Activated naive CD4-positive, alpha-beta T cell treated with anti-CD3 and anti-CD28 coated beads, Interleukin-2, amount 10 ng/mL, durations not matched to agents 7 days and 5 days (primary cell): ENCODE measurements around the gene CDK11B.
"Not testable (repeated sequence)": the region's sequence is repeated elsewhere in the genome, so short reads cannot be mapped to it uniquely, and the experiment has no call there.

Experiments used
- CTCF ChIA-PET: fragments of 350-600 bp; sonication (Branson Sonifier 250); formaldehyde crosslinking; loops from one replicate; lab custom pipeline; 2021; ENCODE audit warnings: antibody characterized with exemption; lab: Charles Lee
- DNase-seq: peaks from one replicate; pipeline ENCODE4 v3.0.0-alpha.2; 2020
- H3K27ac Mint-ChIP-seq: one replicate; pipeline ENCODE4 v1.8.0; 2021; ENCODE audit warnings: mild to moderate bottlenecking, moderate library complexity, mixed read lengths
- H3K27me3 Mint-ChIP-seq: one replicate; pipeline ENCODE4 v1.8.0; 2021; ENCODE audit warnings: mild to moderate bottlenecking, mixed read lengths
- H3K36me3 Mint-ChIP-seq: one replicate; pipeline ENCODE4 v1.8.0; 2021; ENCODE audit warnings: mixed read lengths
- H3K4me1 Mint-ChIP-seq: one replicate; pipeline ENCODE4 v1.8.0; 2021; ENCODE audit warnings: mixed read lengths
- H3K4me3 Mint-ChIP-seq: one replicate; pipeline ENCODE4 v1.8.0; 2021; ENCODE audit warnings: mild to moderate bottlenecking, moderate library complexity, mixed read lengths
- H3K9me3 Mint-ChIP-seq: one replicate; pipeline ENCODE4 v1.8.0; 2021; ENCODE audit warnings: mixed read lengths

Gene CDK11B

DNA sequence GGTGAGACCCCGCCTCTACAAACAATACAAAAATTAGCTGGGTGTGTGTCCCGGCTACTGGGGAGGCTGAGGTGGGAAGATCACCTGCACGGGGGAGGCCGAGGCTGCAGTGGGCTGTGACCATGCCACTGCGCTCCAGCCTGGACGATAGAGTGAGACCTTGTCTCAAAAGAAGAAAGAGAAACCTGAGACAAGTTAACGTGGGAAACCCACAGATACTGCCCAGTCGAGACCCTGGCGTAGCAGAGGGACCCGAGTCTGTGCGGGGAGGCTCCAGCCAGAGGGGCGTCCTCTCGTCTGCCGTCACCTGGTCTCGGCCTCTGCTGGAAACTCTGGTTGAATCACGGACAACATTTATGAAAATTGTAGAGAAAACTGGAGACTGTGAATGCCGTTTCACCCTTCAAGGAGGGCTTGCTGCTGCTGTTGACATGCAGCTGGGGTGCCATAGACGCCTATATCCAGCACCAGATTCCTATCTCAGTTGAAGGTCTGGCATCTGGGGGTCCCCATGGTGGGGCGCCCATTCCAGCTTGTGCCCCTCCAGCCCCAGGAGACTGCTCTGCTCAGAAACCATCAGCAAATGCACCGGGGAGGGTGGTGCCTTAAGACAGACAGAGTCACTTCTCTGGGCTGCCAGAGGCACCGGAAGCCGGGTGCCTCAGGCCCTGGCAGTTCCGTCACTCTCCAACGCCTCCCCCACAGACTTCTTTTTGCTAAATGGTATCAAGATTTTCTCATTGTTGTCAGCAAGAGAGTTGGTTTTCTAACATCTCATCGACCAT, 13.6 kb upstream of the CDK11B start:
- Mint-ChIP-seq H3K4me1 (peaks cover 4% of the 10 kb centered on the region), H3K4me3 (no peak overlapping the region), H3K36me3 (peaks cover 20% of the 10 kb centered on the region), H3K27me3 (no peaks in the 10 kb centered on the region), H3K9me3 (no peaks in the 10 kb centered on the region), H3K27ac (no peak overlapping the region)
- no peak for DNase-seq
- CTCF ChIA-PET, result no interaction called here

DNA sequence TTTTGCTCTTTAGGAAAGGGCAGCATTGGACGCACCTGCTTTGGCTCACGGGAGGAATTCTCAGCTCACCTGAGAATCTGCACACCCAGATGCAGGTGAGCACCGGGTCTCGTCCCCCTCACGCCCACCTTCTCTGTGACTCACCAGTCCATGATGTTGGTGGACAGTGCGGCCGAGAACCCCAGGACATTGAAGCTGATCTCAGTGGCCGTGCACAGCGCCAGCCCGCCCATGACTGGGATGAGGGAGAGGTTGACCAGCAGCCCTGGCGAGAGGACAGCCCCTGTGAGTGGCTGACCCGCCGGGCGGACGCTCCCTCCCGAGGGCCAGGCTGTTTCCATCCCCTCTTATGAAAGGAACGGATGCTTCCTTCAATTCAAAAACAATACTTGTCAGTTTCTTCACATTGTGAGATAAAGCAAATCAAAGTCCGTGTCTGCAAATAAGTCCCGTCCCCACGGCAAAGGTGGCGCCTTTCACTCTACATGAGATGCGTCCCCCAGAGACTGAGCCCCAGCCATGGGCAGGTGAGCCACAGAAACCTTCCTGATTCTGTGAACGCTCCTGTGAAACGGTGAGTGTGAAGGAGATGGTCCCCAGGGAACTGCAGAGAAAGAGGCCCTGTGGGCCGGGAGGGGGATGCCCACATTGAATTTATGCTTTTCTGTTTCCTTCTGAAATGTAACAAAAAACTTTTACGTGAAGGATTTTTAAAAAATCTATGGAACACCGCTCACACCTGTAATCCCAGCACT, 12.7 kb upstream of the CDK11B start:
- CTCF ChIA-PET, result no interaction called here
- Mint-ChIP-seq H3K4me3 (no peak overlapping the region), H3K27ac (no peak overlapping the region), H3K9me3 (no peaks in the 10 kb centered on the region), H3K36me3 (peaks cover 18% of the 10 kb centered on the region), H3K27me3 (no peaks in the 10 kb centered on the region), H3K4me1 (peaks cover 3% of the 10 kb centered on the region)
- DNase-seq, result no peak

DNA sequence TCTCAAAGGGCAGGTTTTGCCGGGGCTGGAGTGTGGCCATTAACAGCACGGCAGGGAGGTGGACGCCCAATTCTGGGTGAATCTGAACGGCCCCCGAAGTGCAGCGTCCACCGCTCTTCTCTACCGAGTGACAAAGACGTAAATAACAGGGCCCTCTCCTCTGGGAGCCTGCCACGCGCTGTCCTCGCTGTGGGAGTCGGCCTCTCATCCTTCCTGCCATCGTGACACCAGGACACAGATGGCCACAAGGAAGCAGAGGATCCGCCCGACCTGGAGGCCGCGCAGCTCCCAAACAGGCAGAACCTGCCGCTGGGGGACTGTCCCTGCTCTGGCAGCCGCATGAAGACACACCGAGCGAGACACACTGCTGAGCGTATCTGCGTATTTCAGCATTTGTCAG, 12.1 kb upstream of the CDK11B start:
- H3K27ac Mint-ChIP-seq, result peak overlapping the region; percentile 42
- H3K4me1 Mint-ChIP-seq, result peaks cover 3% of the 10 kb centered on the region
- CTCF ChIA-PET, result no interaction called here
- peaks cover 20% of the 10 kb centered on the region for H3K36me3 Mint-ChIP-seq
- H3K9me3 Mint-ChIP-seq, result no peaks in the 10 kb centered on the region
- no peaks in the 10 kb centered on the region for H3K27me3 Mint-ChIP-seq
- no peak for DNase-seq
- no peak overlapping the region for H3K4me3 Mint-ChIP-seq

GRCh38 chr1:1669468-1670440, 10.9 kb upstream of the CDK11B start:
- CTCF ChIA-PET, result no interaction called here
- Mint-ChIP-seq H3K27ac (no peak overlapping the region), H3K4me1 (peaks cover 3% of the 10 kb centered on the region), H3K36me3 (peaks cover 23% of the 10 kb centered on the region), H3K4me3 (no peak overlapping the region), H3K27me3 (no peaks in the 10 kb centered on the region), H3K9me3 (no peaks in the 10 kb centered on the region)
- no peak for DNase-seq

GRCh38 chr1:1666526-1666925, 7.7 kb upstream of the CDK11B start:
- DNase-seq, result no peak
- H3K4me3 Mint-ChIP-seq, result no peak overlapping the region
- peaks cover 19% of the 10 kb centered on the region for H3K36me3 Mint-ChIP-seq
- H3K27ac Mint-ChIP-seq, result no peak overlapping the region
- H3K4me1 Mint-ChIP-seq, result peaks cover 12% of the 10 kb centered on the region
- no peaks in the 10 kb centered on the region for H3K9me3 Mint-ChIP-seq
- CTCF ChIA-PET, result interaction anchor here (1.5 kb wide), 1 partner anchor 12 kb away, joined by 5 read pairs; no protein-coding TSS in a partner anchor
- no peaks in the 10 kb centered on the region for H3K27me3 Mint-ChIP-seq

GRCh38 chr1:1665815-1666251, 7.0 kb upstream of the CDK11B start:
- Mint-ChIP-seq H3K9me3 (no peaks in the 10 kb centered on the region), H3K4me1 (peaks cover 15% of the 10 kb centered on the region), H3K27ac (no peak overlapping the region), H3K4me3 (no peak overlapping the region), H3K27me3 (no peaks in the 10 kb centered on the region), H3K36me3 (peaks cover 13% of the 10 kb centered on the region)
- CTCF ChIA-PET, result interaction anchor here (1.5 kb wide), 1 partner anchor 12 kb away, joined by 5 read pairs; no protein-coding TSS in a partner anchor
- DNase-seq, result peak; percentile 46

DNA sequence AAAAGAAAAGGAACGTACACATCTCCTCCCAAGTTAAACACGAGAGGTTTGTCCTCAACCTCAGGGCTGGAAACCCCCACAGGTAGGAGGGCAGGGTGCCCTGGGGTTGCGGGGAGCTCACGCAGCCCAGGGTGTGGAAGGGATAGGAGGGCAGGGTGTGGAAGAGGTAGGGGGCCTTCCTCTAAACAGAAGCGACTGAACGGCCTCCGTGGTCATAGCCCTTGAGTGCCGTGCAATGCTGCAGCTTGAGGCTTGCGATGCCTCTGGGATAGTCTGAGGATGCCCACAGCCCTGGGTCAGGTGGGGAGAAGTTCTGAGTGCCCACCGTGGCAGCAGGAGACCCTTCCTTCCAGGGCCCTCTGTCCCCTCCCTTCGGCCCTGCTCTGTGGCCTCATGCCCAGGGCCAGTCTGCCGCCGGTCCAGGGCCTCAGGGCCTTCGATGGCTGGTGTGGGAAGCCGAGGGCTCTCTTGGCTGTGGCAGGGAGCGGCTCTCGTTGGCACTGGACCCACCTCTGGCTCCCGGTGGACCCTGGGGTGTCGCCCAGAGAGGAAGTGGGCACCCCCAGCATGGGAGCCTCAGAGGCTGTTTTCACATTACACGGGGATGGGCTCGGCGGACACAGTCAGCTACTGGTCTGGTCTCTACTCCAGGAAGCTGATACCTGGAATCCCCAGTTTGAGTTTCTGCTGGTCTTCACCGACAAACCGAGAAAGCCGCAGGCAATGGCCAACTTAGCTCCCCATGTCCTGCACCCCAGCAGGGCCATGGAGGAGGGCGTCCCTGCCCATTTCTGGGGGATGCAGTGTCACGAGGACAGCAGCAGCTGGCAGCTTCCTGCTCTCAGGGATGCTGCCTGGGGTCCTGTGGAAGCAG, 6.4 kb upstream of the CDK11B start:
- peaks cover 15% of the 10 kb centered on the region for H3K4me1 Mint-ChIP-seq
- peaks cover 13% of the 10 kb centered on the region for H3K36me3 Mint-ChIP-seq
- no peaks in the 10 kb centered on the region for H3K9me3 Mint-ChIP-seq
- no peak overlapping the region for H3K27ac Mint-ChIP-seq
- no peak for DNase-seq
- H3K4me3 Mint-ChIP-seq, result no peak overlapping the region
- H3K27me3 Mint-ChIP-seq, result no peaks in the 10 kb centered on the region
- CTCF ChIA-PET, result interaction anchor here (1.5 kb wide), 1 partner anchor 13 kb away, joined by 5 read pairs; no protein-coding TSS in a partner anchor

GRCh38 chr1:1664318-1664717, 5.5 kb upstream of the CDK11B start:
- CTCF ChIA-PET, H3K27me3 Mint-ChIP-seq, DNase-seq, H3K4me3 Mint-ChIP-seq, H3K9me3 Mint-ChIP-seq, H3K27ac Mint-ChIP-seq: not testable (repeated sequence)
- H3K36me3 Mint-ChIP-seq, result peaks cover 13% of the 10 kb centered on the region
- H3K4me1 Mint-ChIP-seq, result peaks cover 15% of the 10 kb centered on the region

DNA sequence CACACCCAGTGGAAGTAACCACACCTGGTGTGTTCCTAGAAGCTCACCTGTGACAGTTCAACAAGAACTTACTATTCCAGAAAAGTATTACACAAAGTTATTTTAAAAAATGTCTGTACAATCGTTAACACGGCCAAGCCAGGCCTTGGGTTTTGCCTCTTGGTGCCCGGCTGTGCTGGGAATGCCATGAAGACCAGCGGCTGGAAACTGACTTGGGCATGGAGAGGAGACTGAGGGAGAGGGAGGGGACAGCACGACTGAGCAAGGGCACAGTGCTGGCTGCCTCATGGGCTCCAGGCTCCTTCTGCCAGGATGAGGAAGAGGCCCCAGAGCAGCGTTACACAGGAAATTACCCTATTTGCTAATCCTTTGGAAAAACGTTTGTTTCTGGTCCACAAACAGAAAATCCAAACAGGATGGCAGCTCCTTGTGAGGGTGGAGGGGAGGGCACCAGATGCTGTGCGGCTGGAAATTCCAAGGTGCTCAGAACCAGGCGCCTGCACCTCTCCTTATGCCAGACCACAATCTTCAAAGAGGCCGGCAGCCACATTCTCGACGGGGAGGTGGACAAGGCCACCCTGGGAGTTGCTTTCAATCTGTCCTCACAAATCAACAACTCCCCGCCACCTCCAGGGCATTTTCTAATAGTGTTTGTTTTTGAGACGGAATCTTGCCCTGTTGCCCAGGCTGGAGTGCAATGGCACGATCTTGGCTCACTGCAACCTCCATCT, 4.2 kb upstream of the CDK11B start:
- H3K9me3 Mint-ChIP-seq, H3K4me3 Mint-ChIP-seq, CTCF ChIA-PET, DNase-seq, H3K27me3 Mint-ChIP-seq: not testable (repeated sequence)
- Mint-ChIP-seq H3K36me3 (peaks cover 14% of the 10 kb centered on the region), H3K27ac (peak overlapping the region; percentile 42), H3K4me1 (peaks cover 17% of the 10 kb centered on the region)

GRCh38 chr1:1662392-1662791, 3.6 kb upstream of the CDK11B start:
- H3K27me3 Mint-ChIP-seq, DNase-seq, H3K4me3 Mint-ChIP-seq, CTCF ChIA-PET, H3K9me3 Mint-ChIP-seq: not testable (repeated sequence)
- H3K4me1 Mint-ChIP-seq, result peaks cover 15% of the 10 kb centered on the region
- peak overlapping the region; percentile 42 for H3K27ac Mint-ChIP-seq
- H3K36me3 Mint-ChIP-seq, result peaks cover 12% of the 10 kb centered on the region

- peaks cover 49% of the 10 kb centered on the region for H3K36me3 Mint-ChIP-seq
- H3K4me3 Mint-ChIP-seq, H3K27me3 Mint-ChIP-seq, H3K27ac Mint-ChIP-seq, DNase-seq, CTCF ChIA-PET, H3K9me3 Mint-ChIP-seq, H3K4me1 Mint-ChIP-seq: not testable (repeated sequence)
Observed at GRCh38 chr1:1648265-1648664, 10.5 kb downstream of the CDK11B start.

DNA sequence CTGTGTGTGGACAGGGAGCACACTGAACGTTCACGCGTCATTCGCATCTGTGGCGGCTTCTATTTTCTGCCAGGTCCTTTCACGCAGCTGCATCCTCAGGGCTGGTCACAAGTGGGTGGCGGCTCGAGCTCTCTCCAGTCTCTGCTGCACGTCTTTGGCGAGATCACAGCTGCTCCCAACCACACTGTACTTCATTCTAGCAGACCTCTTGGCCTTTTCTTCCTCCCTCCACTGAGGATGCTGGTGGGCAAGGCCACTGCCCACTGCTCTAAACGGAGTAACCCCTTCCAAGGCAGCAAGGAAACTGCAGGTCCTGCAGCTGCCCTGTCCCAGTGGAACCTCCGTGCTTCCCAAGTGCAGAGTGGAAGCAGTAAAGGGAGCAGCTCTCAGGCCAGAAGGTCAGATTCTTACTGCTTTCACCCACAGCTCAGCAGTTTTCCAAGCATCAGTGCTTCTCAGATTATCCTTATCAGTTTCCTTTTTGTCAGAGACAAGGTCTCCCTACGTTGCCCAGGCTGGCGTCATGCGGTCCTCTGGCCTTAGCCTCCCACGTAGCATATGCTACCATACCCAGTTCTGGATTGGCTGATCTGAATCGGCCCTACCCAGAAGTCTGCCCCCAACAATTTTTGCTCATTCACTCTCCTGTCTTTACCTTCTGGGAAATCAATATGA, 11.1 kb downstream of the CDK11B start:
- H3K27me3 Mint-ChIP-seq, H3K4me3 Mint-ChIP-seq, H3K9me3 Mint-ChIP-seq, H3K4me1 Mint-ChIP-seq, DNase-seq, H3K27ac Mint-ChIP-seq, CTCF ChIA-PET: not testable (repeated sequence)
- peaks cover 47% of the 10 kb centered on the region for H3K36me3 Mint-ChIP-seq
